Measurements from ENCODE around the gene OR9A2. TPM values are rescaled to one million over a fixed set of nuclear protein-coding genes. Genes with fewer than 3 reads are reported as not detected.

Gene OR9A2
- total RNA-seq, 1 donor from 2014 or later, result not detected

DNA sequence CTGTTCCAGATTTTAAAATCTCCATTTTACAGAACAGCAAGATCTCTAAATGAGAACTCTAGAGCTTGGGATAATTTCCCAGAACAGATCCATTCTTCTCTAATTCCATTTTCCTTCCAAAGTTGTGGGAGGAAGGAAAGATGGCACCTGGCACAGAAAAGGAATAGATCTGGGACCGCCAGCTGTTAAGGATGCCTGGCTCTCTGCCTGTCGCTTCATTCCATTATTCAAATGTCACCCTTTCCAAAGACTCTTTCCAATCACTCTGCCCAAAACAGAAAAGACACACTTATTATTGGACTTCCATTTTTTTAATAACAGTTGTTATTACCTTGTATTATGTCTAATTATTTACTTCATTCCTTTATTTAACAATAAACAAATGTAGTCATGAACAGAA lies 751 bp upstream of the OR9A2 start:
- TF ChIP-seq CTCF (IDR thresholded peaks at IDR 0.05), result no peak
- no peak for DNase-seq (ENCODE audit: extremely low spot score in 2 of 2)
- H3K4me1 ChIP-seq, result no peaks in the 10 kb centered on the region
- H3K4me3 ChIP-seq, result no peak overlapping the region
- H3K27ac ChIP-seq, result no peak overlapping the region
- no peaks in the 10 kb centered on the region for H3K36me3 ChIP-seq
- intact Hi-C loops (cut with DNase I), result no loop called here
- H3K9me3 ChIP-seq, result no peaks in the 10 kb centered on the region
- no peaks in the 10 kb centered on the region for H3K27me3 ChIP-seq

DNA sequence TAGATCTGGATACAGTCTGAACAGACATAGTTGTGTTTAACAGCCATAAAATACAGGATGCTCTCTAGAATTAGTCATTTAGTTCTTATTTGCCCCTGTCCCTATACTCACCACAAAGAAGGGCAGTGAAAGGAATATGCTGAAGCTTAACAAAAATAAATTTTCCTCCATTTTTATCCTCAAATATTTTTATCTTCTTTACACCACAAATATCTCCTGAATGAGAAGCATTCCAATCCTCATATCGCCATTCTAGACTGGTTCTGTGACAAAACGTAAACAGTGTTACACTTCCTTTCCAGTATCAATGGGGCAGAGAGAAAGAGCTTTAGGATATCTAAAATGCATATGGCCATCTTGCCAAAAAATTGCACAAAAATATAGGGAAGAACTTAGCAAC lies 1.6 kb downstream of the OR9A2 start:
- Histone ChIP-seq H3K9me3 (no peaks in the 10 kb centered on the region), H3K27ac (no peak overlapping the region), H3K4me1 (no peaks in the 10 kb centered on the region), H3K36me3 (no peaks in the 10 kb centered on the region), H3K27me3 (no peaks in the 10 kb centered on the region), H3K4me3 (no peak overlapping the region)
- DNase-seq (ENCODE audit: extremely low spot score in 2 of 2), result no peak
- intact Hi-C loops (cut with DNase I), result no loop called here
- TF ChIP-seq POLR2A (IDR thresholded peaks at IDR 0.05), result no peak
- TF ChIP-seq CTCF (IDR thresholded peaks at IDR 0.05), result no peak
- no peak for TF ChIP-seq POLR2AphosphoS5 (IDR thresholded peaks at IDR 0.05; ENCODE audit: insufficient read depth in 1 of 2, low read depth in 1 of 2)

DNA sequence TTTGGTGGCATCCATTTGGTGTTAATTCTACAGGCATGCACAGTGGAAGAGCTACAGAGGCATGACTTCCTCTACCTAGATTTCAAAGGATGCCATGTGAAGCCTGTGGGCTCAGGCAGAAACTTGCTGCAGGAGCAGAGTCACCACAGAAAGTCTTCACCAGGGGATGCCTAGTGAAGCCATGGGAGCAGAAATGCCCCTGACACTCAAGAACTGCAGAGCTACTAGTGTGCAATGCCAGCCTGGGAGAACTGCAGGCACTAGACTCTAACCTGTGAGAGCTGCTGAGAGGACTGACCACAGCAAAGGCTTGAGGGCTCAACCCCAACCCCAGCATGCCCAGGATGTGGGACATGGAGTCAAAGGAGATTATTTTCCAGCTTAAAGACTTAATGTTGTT lies 3.9 kb downstream of the OR9A2 start:
- no peak for DNase-seq (ENCODE audit: extremely low spot score in 2 of 2)
- Histone ChIP-seq H3K27me3 (no peaks in the 10 kb centered on the region), H3K4me3 (no peak overlapping the region), H3K36me3 (no peaks in the 10 kb centered on the region), H3K9me3 (no peaks in the 10 kb centered on the region), H3K4me1 (no peaks in the 10 kb centered on the region), H3K27ac (no peak overlapping the region)
- intact Hi-C loops (cut with DNase I), result no loop called here
- TF ChIP-seq POLR2AphosphoS5 (IDR thresholded peaks at IDR 0.05; ENCODE audit: insufficient read depth in 1 of 2, low read depth in 1 of 2) (no peak), POLR2A (IDR thresholded peaks at IDR 0.05) (no peak), CTCF (IDR thresholded peaks at IDR 0.05) (no peak)

- TF ChIP-seq CTCF (IDR thresholded peaks at IDR 0.05) (no peak), POLR2AphosphoS5 (IDR thresholded peaks at IDR 0.05; ENCODE audit: insufficient read depth in 1 of 2, low read depth in 1 of 2) (no peak), POLR2A (IDR thresholded peaks at IDR 0.05) (no peak)
- Histone ChIP-seq H3K36me3 (no peaks in the 10 kb centered on the region), H3K27ac (no peak overlapping the region), H3K4me1 (peaks cover 12% of the 10 kb centered on the region), H3K4me3 (no peak overlapping the region), H3K27me3 (no peaks in the 10 kb centered on the region), H3K9me3 (no peaks in the 10 kb centered on the region)
- DNase-seq (ENCODE audit: extremely low spot score in 2 of 2), result no peak
- intact Hi-C loops (cut with DNase I), result no loop called here
These were observed 8.0 kb downstream of the OR9A2 start for GRCh38 chr7:143018931-143019330.

DNA sequence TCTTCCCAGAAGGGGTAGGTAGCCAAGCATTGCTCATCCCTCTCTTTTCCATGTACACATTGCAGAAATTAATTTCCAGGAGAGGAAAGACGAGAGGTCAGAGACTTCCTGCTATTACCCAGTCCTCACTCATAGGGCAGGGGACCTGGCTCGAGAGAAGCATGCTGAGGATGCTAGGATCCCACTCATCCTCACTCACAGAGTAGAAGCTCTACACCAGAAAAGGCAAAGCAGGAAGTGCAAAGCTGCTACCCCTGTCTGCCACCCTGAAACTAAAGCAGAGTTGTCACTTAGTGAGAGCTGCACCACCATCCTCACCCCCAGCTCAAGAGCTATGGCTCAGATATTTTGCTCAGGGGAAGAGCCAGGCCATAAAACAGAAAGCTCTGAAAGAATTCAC lies 9.9 kb downstream of the OR9A2 start:
- H3K4me1 ChIP-seq, result peaks cover 26% of the 10 kb centered on the region
- no peak for TF ChIP-seq POLR2AphosphoS5 (IDR thresholded peaks at IDR 0.05; ENCODE audit: insufficient read depth in 1 of 2, low read depth in 1 of 2)
- no peak for TF ChIP-seq POLR2A (IDR thresholded peaks at IDR 0.05)
- TF ChIP-seq CTCF (IDR thresholded peaks at IDR 0.05), result no peak
- no peak overlapping the region for H3K27ac ChIP-seq
- no peaks in the 10 kb centered on the region for H3K27me3 ChIP-seq
- no peaks in the 10 kb centered on the region for H3K9me3 ChIP-seq
- intact Hi-C loops (cut with DNase I), result no loop called here
- no peak overlapping the region for H3K4me3 ChIP-seq
- DNase-seq (ENCODE audit: extremely low spot score in 2 of 2), result no peak
- no peaks in the 10 kb centered on the region for H3K36me3 ChIP-seq

Measured in vagina (tissue), 2 donors.